ENCODE results near the gene RAB36. TPM values are rescaled to one million over a fixed set of nuclear protein-coding genes. Genes with fewer than 3 reads are reported as not detected.
A peak's percentile ranks its signal among the peaks of the same experiment; 100 is the strongest.

Gene RAB36
- total RNA-seq, 2 donors from 2014 or later, result 1.3 to 3.1 TPM

- H3K36me3 ChIP-seq (replicated peaks in 1 of 2; ENCODE audit: insufficient read depth in 1 of 2, low read depth in 2 of 2), result no peaks in the 10 kb centered on the region
- H3K27ac ChIP-seq, result peak overlapping the region; percentile 68 to 80 (median 73)
- ATAC-seq, result peak; percentile 7
- H3K4me1 ChIP-seq, result peaks cover 53% of the 10 kb centered on the region
- intact Hi-C loops (cut with DNase I), result loop anchor here (5.0 kb wide), 1 partner anchor 103 kb away; no protein-coding TSS in a partner anchor
- no peaks in the 10 kb centered on the region for H3K9me3 ChIP-seq
- TF ChIP-seq, protein P1, sequence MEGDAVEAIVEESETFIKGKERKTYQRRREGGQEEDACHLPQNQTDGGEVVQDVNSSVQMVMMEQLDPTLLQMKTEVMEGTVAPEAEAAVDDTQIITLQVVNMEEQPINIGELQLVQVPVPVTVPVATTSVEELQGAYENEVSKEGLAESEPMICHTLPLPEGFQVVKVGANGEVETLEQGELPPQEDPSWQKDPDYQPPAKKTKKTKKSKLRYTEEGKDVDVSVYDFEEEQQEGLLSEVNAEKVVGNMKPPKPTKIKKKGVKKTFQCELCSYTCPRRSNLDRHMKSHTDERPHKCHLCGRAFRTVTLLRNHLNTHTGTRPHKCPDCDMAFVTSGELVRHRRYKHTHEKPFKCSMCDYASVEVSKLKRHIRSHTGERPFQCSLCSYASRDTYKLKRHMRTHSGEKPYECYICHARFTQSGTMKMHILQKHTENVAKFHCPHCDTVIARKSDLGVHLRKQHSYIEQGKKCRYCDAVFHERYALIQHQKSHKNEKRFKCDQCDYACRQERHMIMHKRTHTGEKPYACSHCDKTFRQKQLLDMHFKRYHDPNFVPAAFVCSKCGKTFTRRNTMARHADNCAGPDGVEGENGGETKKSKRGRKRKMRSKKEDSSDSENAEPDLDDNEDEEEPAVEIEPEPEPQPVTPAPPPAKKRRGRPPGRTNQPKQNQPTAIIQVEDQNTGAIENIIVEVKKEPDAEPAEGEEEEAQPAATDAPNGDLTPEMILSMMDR (IDR thresholded peaks at IDR 0.05), result no peak
- TF ChIP-seq POLR2A (IDR thresholded peaks at IDR 0.05), result peak in 1 of 3 donors; percentile 23
- peak overlapping the region in 1 of 2 donors; percentile 21 for H3K4me3 ChIP-seq
- 28% methylated on average over 25 of the region's 25 CpGs; no CpG with 5 or more reads in 1 of the 2 donors for WGBS, 2 donors
- DNase-seq, result peak; percentile 37 to 45 (median 42)
- H3K27me3 ChIP-seq, result no peaks in the 10 kb centered on the region
Observed at GRCh38 chr22:23179381-23180299, 34.4 kb downstream of the RAB36 start.

DNA sequence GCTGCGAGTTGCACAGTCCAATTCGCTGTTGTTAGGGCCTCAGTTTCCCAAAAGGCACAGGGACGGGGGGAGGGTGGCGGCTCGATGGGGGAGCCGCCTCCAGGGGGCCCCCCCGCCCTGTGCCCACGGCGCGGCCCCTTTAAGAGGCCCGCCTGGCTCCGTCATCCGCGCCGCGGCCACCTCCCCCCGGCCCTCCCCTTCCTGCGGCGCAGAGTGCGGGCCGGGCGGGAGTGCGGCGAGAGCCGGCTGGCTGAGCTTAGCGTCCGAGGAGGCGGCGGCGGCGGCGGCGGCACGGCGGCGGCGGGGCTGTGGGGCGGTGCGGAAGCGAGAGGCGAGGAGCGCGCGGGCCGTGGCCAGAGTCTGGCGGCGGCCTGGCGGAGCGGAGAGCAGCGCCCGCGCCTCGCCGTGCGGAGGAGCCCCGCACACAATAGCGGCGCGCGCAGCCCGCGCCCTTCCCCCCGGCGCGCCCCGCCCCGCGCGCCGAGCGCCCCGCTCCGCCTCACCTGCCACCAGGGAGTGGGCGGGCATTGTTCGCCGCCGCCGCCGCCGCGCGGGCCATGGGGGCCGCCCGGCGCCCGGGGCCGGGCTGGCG, 35.1 kb downstream of the RAB36 start, which contains the start of gene BCR:
Gene BCR (plus strand): TSS at position 209 of the 592 bp plus-strand sequence. CDS start 452 bp downstream, outside the sequence.
- TF ChIP-seq POLR2A (IDR thresholded peaks at IDR 0.05), result peak in 2 of 3 donors; percentile 19 to 74
- TF ChIP-seq, protein P1 (IDR thresholded peaks at IDR 0.05), result no peak
- no peaks in the 10 kb centered on the region for H3K9me3 ChIP-seq
- H3K27me3 ChIP-seq, result no peaks in the 10 kb centered on the region
- peak within 1 kb of the TSS; percentile 2 to 21 for H3K4me3 ChIP-seq
- ATAC-seq (peak; percentile 85), DNase-seq (peak; percentile 75 to 84 (median 80))
- peaks cover 58% of the 10 kb centered on the region for H3K4me1 ChIP-seq
- H3K27ac ChIP-seq, result peak within 1 kb of the TSS; percentile 68 to 80 (median 73)
- H3K36me3 ChIP-seq (replicated peaks in 1 of 2; ENCODE audit: insufficient read depth in 1 of 2, low read depth in 2 of 2), result no peaks in the 10 kb centered on the region
- 0% methylated on average over 3 to 61 of the region's 88 CpGs for WGBS, 2 donors
- intact Hi-C loops (cut with DNase I), result no loop called here

GRCh38 chr22:23180893-23181720, 35.8 kb downstream of the RAB36 start:
- peak overlapping the region; percentile 2 to 11 for H3K4me3 ChIP-seq
- intact Hi-C loops (cut with DNase I), result no loop called here
- peak; percentile 37 to 42 (median 40) for DNase-seq

GRCh38 chr22:23181721-23182308, 36.5 kb downstream of the RAB36 start:
- 55 to 71% methylated on average over 18 to 43 of the region's 43 CpGs for WGBS, 2 donors
- TF ChIP-seq POLR2A (IDR thresholded peaks at IDR 0.05), result no peak
- TF ChIP-seq, protein P1 (IDR thresholded peaks at IDR 0.05), result no peak
- intact Hi-C loops (cut with DNase I), result no loop called here
- no peak for ATAC-seq
- no peak for DNase-seq
- Histone ChIP-seq H3K27ac (peak overlapping the region in 1 of 4 donors; percentile 18), H3K9me3 (no peaks in the 10 kb centered on the region), H3K4me1 (peaks cover 58% of the 10 kb centered on the region), H3K36me3 (replicated peaks in 1 of 2; ENCODE audit: insufficient read depth in 1 of 2, low read depth in 2 of 2) (no peaks in the 10 kb centered on the region), H3K27me3 (no peaks in the 10 kb centered on the region), H3K4me3 (peak overlapping the region; percentile 2 to 11)

More at GRCh38 chr22:23180893-23181720, 35.8 kb downstream of the RAB36 start:
- peak in 1 of 3 donors; percentile 34 for TF ChIP-seq POLR2A (IDR thresholded peaks at IDR 0.05)
- TF ChIP-seq, protein P1 (IDR thresholded peaks at IDR 0.05), result no peak
- H3K27me3 ChIP-seq, result no peaks in the 10 kb centered on the region
- H3K4me1 ChIP-seq, result peaks cover 58% of the 10 kb centered on the region
- peak; percentile 15 for ATAC-seq
- 17 to 80% methylated on average over 3 to 99 of the region's 112 CpGs for WGBS, 2 donors
- no peaks in the 10 kb centered on the region for H3K9me3 ChIP-seq
- peak overlapping the region in 3 of 4 donors; percentile 48 to 68 (median 54) for H3K27ac ChIP-seq
- H3K36me3 ChIP-seq (replicated peaks in 1 of 2; ENCODE audit: insufficient read depth in 1 of 2, low read depth in 2 of 2), result no peaks in the 10 kb centered on the region
